ENCODE results near the gene PLPP2.
A peak's percentile ranks its signal among the peaks of the same experiment; 100 is the strongest.

The PLPP2 gene

DNA sequence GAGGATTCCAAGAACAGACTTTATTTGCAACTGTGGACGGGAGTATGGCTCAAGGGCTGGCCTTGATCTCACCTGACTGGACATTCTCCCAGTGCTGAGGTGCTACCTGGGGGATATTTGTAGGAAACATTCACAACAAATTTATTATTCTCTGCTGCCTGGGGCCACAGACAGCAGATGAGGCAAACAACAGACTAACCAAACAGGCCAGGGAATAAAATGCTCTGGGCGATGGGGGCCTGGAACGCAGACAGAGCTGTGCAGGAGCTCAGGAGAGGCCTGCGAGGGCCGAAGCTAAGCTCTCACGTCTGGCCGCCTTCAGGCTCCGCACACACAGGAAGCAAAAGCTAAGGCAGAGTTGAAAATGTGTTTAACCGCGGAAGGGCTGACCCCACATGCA lies 7.8 kb downstream of the PLPP2 start:
- Histone ChIP-seq H3K4me2 (no peak overlapping the region), H3K36me3 (no peaks in the 10 kb centered on the region), H3K27ac (no peak overlapping the region), H4K20me1 (no peaks in the 10 kb centered on the region), H3K27me3 (no peaks in the 10 kb centered on the region), H3K9ac (no peak overlapping the region), H3K4me1 (peaks cover 10% of the 10 kb centered on the region), H3K9me3 (no peaks in the 10 kb centered on the region), H3K4me3 (no peak overlapping the region)
- TF ChIP-seq Cebpa-rat (IDR thresholded peaks at IDR 0.05): no peak

DNA sequence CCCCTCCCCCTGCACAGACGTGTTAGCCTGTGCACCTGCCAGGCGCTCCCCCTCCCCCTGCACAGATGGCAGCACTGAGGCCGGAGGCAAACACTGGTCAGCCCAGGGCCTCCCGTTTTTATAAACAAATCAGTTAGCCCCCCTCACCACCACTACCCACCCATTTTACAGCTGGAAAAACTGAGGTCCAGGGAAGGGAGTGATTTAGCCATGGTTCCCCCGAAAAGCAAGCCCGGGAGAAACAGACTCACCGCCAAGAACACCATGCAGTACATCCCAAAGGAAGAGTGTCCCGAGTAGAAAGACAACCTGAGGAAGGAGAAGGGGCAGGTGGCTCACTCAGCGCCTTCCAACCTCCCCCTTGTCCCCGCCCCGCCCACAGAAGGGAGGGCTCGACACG lies 8.7 kb downstream of the PLPP2 start:
- no peak for TF ChIP-seq Cebpa-rat (IDR thresholded peaks at IDR 0.05)
- Histone ChIP-seq H3K4me1 (peaks cover 10% of the 10 kb centered on the region), H3K27ac (no peak overlapping the region), H3K36me3 (no peaks in the 10 kb centered on the region), H3K27me3 (no peaks in the 10 kb centered on the region), H4K20me1 (no peaks in the 10 kb centered on the region), H3K9ac (no peak overlapping the region), H3K9me3 (no peaks in the 10 kb centered on the region), H3K4me2 (no peak overlapping the region), H3K4me3 (no peak overlapping the region)

DNA sequence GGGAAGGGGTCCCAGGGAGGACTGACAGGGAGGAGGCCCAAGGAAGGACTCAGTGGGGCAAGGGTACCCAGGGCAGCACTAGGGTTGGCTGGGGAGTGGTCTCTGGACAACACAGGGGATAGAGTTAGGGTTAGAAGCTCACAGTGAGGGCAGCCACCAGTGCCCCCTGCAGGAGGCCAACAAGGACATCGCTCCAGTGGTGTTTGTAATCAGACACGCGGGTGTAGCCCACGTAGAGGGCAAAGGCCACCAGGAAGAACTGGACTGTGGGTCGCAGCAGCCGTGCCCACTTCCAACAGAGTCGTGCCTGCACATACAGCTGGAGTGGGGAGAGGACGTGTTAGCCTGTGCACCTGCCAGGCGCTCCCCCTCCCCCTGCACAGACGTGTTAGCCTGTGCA lies 9.2 kb downstream of the PLPP2 start:
- Histone ChIP-seq H3K27ac (no peak overlapping the region), H3K4me2 (no peak overlapping the region), H3K27me3 (no peaks in the 10 kb centered on the region), H3K9me3 (no peaks in the 10 kb centered on the region), H4K20me1 (no peaks in the 10 kb centered on the region), H3K36me3 (no peaks in the 10 kb centered on the region), H3K4me1 (peaks cover 10% of the 10 kb centered on the region), H3K9ac (no peak overlapping the region), H3K4me3 (no peak overlapping the region)
- no peak for TF ChIP-seq Cebpa-rat (IDR thresholded peaks at IDR 0.05)

DNA sequence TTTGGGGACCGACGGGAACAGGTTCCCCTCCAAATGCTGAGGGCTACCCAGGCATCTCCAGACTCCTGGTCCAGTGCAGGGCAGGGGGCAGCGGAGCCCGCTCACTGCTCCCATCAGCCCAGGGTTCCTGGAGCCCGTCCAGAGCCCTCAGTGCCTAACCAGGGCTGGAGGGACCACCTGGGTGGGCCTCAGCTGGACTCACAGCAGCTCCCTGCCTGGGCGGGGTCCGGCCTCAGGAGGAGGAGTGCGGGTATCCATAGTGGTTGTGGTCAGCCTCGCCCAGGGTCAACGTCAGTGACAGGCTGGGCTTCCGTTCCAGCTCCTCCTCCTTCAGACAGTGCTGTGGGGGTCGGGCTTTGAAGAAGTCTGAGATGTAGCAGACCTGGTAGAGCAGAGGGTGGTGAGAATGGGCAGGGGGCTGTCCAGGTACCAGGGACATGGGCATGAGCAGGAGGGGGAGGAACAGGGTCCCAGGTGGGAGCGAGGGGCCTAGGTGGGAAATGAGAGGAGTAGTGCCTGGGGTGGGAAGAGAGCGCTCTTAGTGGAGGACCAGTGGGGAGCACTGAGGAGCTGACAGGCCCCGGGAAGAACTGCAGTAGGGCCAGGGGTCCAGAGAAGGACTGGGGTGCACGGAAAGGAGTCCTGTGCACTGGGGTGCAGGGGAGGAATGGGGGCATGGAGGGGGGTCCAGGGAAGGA lies 9.9 kb downstream of the PLPP2 start:
- Histone ChIP-seq H3K4me2 (no peak overlapping the region), H3K27ac (no peak overlapping the region), H3K27me3 (no peaks in the 10 kb centered on the region), H3K36me3 (no peaks in the 10 kb centered on the region), H3K9me3 (no peaks in the 10 kb centered on the region), H3K9ac (no peak overlapping the region), H3K4me1 (peaks cover 10% of the 10 kb centered on the region), H4K20me1 (no peaks in the 10 kb centered on the region), H3K4me3 (no peak overlapping the region)
- no peak for TF ChIP-seq Cebpa-rat (IDR thresholded peaks at IDR 0.05)

DNA sequence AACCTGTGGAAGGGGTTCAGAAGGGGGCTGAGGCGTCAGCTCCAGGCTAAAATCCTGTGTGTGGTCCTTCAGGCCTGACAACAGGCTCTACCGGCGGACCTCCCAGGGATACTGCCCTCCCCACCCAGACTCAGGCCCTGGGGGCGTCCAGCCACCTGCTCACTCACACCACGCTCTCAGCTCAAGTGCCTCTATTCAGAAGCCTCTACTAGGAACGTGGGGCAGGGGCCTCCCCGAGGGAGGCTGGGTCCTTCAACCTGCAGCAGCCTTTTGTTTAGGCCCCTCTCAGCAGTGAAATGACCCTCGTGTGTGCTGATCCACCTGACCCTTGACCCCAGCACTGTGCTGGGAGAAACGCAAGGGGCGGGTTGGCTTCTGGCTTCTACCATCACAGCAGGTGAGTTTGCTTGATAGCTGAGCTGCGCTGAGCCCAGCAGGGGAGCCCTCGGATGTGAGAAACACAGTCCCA lies 10.6 kb downstream of the PLPP2 start:
- peaks cover 10% of the 10 kb centered on the region for H3K4me1 ChIP-seq
- H3K9me3 ChIP-seq: no peaks in the 10 kb centered on the region
- no peak for TF ChIP-seq Cebpa-rat (IDR thresholded peaks at IDR 0.05)
- no peaks in the 10 kb centered on the region for H3K36me3 ChIP-seq
- no peaks in the 10 kb centered on the region for H3K27me3 ChIP-seq
- H3K4me3 ChIP-seq: no peak overlapping the region
- no peaks in the 10 kb centered on the region for H4K20me1 ChIP-seq
- no peak overlapping the region for H3K9ac ChIP-seq
- H3K4me2 ChIP-seq: no peak overlapping the region
- H3K27ac ChIP-seq: no peak overlapping the region

DNA sequence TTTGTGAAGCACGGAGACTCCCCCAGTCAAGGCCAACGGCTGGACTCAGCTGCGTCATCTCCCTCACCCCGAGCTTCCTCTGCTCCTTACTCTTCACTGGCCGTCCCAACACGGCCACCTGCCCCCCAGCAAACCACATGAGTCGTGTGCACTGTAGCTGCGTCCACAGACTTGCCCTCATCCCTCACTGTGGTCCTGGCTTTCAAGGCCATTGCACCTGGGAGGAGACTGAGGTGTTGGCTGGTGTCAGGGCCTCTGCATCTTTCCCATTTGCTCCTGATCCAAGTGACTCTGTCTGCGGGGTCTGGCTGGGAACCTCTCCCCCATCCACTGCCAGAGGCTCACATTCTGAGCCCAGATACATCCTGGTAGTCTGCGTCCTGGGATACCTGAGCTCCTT lies 11.5 kb downstream of the PLPP2 start:
- Histone ChIP-seq H3K27ac (no peak overlapping the region), H3K27me3 (no peaks in the 10 kb centered on the region), H3K4me2 (peak overlapping the region; percentile 34; the same call in 1 of the 2 replicates), H4K20me1 (no peaks in the 10 kb centered on the region), H3K4me3 (no peak overlapping the region), H3K4me1 (peaks cover 10% of the 10 kb centered on the region), H3K36me3 (no peaks in the 10 kb centered on the region), H3K9ac (no peak overlapping the region), H3K9me3 (no peaks in the 10 kb centered on the region)
- no peak for TF ChIP-seq Cebpa-rat (IDR thresholded peaks at IDR 0.05)

DNA sequence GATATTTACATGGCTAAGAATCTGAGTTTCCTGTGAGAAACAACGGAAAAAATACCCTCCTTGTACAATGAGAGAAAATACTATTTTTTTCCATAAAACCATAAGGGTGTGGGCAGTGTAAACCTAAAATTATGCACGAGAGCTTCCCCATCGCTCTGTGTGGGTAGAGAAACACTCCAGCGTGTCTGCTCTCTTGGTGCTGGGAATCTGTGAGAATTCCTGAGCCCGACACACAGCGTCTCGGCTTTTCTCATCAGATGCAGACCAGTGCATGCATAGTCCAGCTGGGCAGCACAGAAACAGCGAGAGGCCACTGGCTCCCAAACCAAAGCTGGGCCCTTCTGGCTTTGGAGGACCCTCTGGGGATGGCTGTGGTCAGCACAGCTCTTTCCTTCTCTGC lies 12.0 kb downstream of the PLPP2 start:
- H3K27ac ChIP-seq: no peak overlapping the region
- no peak overlapping the region for H3K9ac ChIP-seq
- no peak for TF ChIP-seq Cebpa-rat (IDR thresholded peaks at IDR 0.05)
- peak overlapping the region; percentile 34; the same call in 1 of the 2 replicates for H3K4me2 ChIP-seq
- no peaks in the 10 kb centered on the region for H3K36me3 ChIP-seq
- no peaks in the 10 kb centered on the region for H3K27me3 ChIP-seq
- no peaks in the 10 kb centered on the region for H4K20me1 ChIP-seq
- H3K9me3 ChIP-seq: no peaks in the 10 kb centered on the region
- H3K4me3 ChIP-seq: no peak overlapping the region
- peaks cover 10% of the 10 kb centered on the region for H3K4me1 ChIP-seq

DNA sequence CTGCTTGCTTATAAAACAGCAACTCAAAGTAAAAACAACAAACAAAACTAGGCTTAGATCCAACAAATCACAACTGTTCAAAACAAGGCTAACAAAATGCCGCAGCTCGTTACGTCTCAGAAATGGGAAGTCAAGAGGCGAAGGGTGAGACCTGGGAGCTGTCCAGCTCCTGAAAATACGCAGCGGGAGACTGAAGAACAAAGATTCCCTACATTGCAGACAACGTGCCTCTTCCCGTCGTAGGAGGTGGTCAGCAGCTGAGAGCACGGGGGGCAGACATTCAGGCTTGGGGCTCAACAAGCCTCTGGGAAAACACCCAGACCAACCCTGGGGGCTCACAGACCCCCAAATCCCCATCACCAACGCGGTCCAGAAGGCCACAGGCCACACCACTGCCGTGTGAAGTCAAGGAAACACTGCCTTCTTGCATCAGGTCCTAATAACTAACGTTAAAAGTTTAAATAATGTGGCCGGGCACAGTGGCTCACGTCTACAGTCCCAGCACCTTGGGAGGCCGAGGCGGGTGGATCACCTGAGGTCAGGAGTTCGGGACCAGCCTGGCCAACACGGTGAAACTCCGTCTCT lies 13.5 kb downstream of the PLPP2 start:
- no peak overlapping the region for H3K27ac ChIP-seq
- H3K4me1 ChIP-seq: peaks cover 15% of the 10 kb centered on the region
- H3K4me2 ChIP-seq: no peak overlapping the region
- no peak for TF ChIP-seq Cebpa-rat (IDR thresholded peaks at IDR 0.05)
- H3K36me3 ChIP-seq: no peaks in the 10 kb centered on the region
- no peak overlapping the region for H3K9ac ChIP-seq
- no peak overlapping the region for H3K4me3 ChIP-seq
- H3K9me3 ChIP-seq: no peaks in the 10 kb centered on the region
- H4K20me1 ChIP-seq: no peaks in the 10 kb centered on the region
- no peaks in the 10 kb centered on the region for H3K27me3 ChIP-seq

DNA sequence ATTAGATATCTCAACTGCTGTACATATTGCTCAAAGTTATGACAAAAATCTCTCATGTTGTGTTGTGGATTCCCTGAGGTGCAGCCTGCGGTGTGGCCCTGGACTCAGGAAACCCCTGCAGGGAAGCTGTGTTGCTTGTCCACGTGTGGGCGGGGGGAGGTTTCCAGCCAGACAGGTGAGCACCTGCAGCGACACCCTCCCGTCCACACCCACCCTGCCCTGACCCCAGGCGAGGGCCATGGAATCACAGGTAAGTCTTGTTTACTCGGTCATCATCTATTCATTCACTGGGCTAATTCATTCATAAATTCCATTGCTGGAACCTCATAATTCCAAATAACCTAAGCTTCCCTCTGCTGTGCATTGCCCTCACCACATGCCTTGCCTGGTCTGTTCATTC lies 14.1 kb downstream of the PLPP2 start:
- Histone ChIP-seq H3K27ac (no peak overlapping the region), H3K4me2 (no peak overlapping the region), H3K27me3 (no peaks in the 10 kb centered on the region), H3K9ac (no peak overlapping the region), H3K36me3 (no peaks in the 10 kb centered on the region), H3K4me3 (no peak overlapping the region), H3K4me1 (peaks cover 20% of the 10 kb centered on the region), H4K20me1 (no peaks in the 10 kb centered on the region), H3K9me3 (no peaks in the 10 kb centered on the region)
- no peak for TF ChIP-seq Cebpa-rat (IDR thresholded peaks at IDR 0.05)

DNA sequence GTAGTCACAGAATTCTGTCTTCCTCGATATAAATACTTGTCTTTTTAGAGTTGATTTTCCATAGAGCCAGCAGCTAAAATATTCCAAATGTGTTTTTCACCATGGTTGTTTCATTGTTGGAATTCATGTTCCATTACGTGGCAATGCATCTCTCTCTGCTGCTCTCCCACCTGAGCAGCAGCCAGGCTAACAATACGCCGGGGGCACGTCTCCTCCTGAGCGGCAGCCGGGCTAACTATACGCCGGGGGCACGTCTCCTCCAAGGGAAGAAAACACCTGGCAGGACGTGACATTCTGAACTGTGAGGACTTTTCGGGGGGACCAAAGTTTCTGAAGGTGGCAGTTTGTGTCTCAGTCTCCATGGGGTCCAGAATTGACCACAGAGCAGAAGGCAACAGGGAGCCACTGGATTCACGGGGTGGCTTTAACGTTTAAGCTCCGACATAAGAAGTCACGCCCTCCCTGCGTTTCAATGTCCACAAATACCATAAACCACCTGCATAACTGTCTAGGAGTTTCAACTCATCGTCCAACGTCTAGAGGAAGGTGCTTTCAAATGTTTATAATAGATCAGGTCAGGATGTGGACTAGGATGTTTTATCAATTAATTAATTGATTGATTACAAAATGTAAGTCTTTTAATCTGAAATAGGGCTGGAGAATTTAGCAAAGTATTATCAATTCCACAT lies 15.1 kb downstream of the PLPP2 start:
- Histone ChIP-seq H4K20me1 (no peaks in the 10 kb centered on the region), H3K36me3 (no peaks in the 10 kb centered on the region), H3K4me2 (no peak overlapping the region), H3K9ac (no peak overlapping the region), H3K4me3 (no peak overlapping the region), H3K27me3 (no peaks in the 10 kb centered on the region), H3K27ac (no peak overlapping the region), H3K4me1 (peaks cover 29% of the 10 kb centered on the region), H3K9me3 (no peaks in the 10 kb centered on the region)
- no peak for TF ChIP-seq Cebpa-rat (IDR thresholded peaks at IDR 0.05)

Measured in BLaER1 (cell line).